ENCODE data around the gene ZNF564.
A peak's percentile ranks its signal among the peaks of the same experiment; 100 is the strongest.
"Not testable (repeated sequence)": the region's sequence is repeated elsewhere in the genome, so short reads cannot be mapped to it uniquely, and the experiment has no call there.

Gene ZNF564

DNA sequence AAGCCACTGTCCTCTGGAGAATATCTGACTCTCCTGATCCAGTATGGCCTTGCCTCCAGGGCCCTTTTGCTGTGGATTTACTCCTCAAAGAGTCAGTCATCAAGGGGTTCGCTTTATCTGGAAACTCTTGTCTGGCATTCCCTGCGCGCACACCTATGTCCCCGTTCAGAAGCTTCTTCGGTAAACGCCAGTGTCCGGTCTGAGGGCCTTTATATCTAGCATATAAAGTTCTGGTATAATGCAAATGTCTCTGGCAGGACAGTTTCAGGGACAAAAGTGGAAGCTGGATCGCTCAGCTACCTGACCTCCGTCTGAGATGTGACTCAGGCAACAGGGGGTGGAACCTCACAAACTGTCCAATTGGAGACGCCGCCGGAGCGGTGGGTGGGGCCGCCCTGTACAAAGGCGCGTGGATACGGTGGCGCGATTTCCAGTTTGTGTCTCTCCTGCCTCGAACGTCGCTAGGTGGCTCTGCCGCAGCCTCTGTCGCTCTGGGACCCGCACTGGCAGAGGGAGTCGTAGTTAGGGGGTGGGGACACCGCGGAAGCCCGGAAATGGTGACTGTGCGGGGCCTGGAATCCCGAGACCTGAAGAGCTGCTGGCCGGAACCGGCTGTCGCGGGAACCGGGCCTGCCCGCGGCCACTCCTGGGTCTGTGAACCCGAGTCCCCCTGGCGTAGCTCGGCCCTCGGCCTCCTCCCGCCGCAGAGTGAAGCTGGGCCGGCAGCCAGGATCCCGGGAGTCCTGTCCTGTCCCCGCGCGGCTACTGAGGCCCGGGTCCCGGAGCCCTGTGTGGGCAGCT lies 56.1 kb downstream of the ZNF564 start:
- DNase-seq, result peak; percentile 83

DNA sequence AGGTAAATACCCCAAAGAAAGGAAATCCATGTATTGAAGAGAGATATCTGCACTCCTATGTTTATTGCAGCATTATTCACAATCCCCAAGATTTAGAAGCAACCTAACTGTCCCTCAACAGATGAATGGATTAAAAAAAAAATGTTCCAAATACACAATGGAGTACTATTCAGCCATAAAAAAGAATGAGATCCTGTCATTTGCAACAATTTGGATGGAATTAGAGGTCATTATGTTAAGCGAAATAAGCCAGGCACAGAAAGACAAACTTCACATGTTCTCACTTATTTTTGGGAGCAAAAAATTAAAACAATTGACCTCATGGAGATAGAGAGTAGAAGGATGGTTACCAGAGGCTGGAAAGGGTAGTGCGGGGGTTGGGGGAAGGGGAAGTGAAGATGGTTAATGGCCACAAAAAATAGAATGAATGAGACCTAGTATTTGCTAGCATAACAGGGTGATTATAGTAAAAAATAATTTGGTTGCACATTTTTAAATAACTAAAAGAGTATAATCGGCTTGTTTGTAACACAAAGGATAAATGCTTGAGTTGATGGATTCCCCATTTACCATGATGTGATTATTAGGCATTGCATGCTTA lies 56.9 kb downstream of the ZNF564 start:
- DNase-seq, result no peak

DNA sequence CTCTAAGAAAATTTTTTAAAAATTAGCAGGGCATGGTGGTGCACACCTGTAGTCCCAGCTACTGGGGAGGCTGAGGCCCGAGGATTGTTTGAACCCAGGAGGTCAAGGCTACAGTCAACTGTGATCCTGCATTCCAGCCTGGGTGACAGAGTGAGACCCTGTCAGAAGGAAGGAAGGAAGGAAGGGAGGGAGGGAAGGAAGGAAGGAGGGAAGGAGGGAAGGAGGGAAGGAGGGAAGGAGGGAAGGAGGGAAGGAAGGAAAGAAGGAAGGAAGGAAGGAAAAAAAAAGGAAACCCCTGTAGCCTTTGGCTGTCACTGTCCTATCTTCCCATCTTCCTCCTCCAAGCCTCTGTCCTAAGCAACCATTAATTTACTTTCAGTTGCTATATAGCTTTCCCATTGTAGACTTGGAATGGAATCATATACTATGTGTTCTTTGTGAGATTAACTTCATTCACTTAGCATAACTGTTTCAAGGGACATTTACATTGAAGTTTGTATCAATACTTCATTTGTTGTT lies 65.0 kb downstream of the ZNF564 start:
- DNase-seq, result not testable (repeated sequence)

DNA sequence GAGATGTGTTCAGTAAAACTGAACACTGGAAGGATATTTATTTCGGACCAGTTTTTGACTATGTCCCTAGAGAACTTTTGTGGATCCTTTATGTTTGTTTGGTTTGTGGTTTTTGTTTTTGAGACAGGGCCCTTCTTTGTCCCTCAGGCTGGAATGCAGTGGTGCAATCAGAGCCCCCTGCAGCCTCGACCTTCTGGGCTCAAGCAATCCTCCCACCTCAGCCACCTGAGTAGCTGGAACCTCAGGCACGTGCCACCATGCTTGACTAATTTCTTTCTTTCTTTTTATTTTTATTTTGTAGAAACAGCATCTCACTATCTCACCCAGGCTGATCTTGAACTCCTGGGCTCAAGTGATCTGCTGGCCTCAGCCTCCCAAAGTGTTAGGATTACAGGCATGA lies 65.7 kb downstream of the ZNF564 start:
- DNase-seq, result no peak

DNA sequence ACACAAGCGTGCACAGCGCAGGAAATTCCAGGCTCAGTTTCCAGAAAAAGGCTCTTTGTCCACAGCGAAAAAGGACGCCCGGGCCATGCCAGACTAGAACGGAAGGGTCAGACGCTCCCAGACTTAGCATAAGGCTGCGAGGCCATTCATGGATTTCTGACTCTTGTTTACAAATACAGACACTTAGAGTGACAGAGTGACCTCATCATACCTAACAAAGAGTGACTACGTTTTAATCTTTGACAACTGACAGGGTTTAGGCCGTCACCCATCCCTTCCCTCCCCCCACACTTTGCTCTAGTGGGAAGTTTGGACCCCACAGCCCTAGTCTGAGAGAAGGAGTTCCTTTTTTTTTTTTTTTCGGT lies 66.2 kb downstream of the ZNF564 start:
- DNase-seq, result no peak

DNA sequence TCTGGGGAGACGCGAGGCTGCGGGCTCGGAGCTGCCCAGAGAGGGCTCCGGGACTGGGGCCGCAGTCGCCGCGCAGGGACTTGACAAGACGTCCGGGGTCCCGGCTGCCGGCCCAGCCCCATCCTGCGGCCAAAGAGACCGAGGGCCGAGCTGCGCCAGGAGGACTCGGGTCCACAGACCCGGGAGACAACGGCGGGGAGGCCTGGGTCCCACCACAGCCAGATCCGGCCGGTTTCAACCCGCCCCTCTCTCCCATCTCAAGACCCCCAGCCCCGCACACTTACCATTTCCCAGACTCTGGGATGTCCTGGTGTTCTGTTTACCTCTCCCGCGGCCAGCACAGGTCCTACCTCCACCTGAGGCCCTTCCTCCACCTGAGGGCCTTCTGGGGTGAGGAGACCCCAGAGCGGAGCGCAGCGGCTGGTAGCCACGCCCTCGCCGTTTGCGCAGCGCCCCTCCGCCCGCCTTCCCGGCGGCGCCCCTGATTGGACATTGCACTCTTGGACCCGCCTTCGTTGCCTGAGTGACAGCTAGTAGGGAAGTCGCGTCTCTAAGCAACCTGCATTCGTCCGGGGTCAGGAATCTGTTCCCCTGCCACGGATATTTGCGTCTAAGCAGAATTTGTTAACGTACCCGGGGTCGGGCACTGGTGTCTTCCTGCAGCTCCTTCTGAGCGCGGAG lies 66.8 kb downstream of the ZNF564 start, which contains the start of gene ZNF709:
Gene ZNF709, minus strand, starts transcription at position 446 of the 681 bp plus-strand sequence. Its CDS starts 159 bp downstream, at position 287.
- DNase-seq, result peak; percentile 89

DNA sequence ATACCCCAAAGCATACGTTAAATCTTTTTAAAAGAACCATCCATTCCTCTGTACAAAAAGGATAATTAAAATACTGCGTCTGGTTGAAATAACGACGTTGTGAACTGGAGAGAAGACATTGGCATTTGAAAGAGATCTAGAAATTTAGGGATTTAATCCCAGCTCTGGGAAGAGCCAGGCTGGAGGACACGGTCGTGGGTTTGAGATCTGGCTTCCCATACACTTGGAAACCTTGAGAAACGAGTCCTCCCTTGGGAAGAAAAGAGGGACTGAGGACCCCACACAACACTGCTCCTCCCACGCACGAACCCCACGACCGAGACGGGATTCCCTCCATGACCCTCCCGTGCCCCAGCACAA lies 67.3 kb downstream of the ZNF564 start:
- DNase-seq, result no peak

DNA sequence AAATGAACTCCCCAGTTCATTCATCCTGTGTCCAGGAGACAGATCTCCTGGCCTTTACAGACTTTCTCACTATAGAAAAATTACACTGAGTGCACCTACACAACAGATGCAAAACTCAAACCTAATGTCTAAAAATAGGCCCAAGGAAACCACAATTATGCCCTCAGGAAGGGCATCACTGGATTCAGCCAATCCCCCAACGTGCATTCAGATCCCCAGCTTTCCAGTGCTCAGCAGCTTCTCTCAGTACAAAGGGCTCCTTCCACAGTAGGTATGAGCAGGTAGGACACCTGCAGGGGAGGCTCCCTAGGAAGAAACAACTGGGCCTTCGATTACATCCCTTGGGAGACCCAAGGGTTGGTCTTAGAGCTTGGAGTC lies 68.8 kb downstream of the ZNF564 start:
- DNase-seq, result no peak

DNA sequence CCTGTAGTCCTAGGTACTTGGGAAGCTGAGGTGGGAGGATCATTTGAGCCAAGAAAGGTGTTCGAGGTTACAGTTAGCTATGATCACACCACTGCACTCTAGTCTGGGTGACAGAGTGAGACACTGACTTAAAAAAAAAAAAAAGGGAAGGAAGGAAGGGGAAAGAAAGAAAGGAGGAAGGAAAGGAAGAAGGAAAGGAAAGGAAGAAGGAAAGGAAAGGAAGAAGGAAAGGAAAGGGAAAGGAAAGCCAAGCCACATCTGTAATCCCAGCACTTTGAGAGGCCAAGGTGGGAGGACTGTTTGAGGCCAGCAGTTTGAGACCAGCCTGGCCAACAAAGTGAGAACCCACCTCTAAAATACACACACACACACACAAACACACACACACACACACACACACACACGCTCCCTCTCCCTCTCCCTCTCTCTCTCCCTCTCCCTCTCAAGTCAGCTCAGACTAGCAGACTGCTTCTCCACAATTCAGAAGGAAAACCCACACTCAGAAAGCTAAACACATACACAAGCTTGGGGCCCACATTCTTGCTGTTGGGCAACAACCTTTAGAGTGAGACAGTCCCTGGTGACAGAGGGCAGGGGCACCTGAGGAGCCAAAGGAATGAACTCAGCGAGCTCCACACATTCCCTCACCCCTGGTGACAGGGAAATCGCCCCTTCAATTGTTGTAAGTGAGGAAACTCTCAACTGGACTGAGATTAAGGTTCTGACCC lies 69.3 kb downstream of the ZNF564 start:
- DNase-seq, result no peak

DNA sequence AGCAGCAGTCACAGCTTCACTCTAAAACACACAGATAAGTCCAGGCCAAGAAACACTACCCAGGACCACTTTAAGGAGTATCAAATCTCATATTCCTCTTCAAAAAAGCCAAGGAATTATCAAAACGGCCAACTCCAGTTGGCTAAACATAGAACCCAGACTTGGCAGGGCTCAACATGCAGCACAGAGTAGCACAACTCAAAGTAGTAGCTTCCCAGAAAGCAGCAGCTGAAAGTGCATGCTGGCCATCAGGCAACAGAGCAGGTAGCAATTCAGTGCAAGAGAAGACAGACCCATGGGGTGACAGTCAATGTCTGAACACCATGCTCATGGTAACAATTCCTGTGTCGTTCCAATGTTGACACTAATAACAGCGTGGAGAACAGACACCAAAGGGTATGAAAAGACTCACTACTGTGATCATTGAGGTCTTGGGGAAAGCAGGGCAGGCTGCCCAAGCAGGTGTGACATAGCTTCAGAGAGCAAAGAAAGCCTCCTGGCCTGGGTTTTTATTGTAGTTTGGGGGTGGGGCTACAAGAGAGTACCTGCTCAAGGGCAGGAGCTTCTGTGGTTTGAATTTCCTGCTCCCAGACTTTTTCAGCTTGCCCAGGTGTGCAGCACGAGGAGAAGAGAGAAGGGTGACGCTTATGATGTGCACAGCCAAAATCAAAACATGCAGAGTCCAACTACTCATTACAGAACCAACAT lies 72.9 kb downstream of the ZNF564 start:
- DNase-seq, result no peak
